Loucy (cell line): ENCODE measurements around the gene REPS2.

Source experiments
- H2AFZ ChIP-seq: fragments of 200-600 bp; sonication (generic); 2 replicates; pipeline ENCODE4 v1.6.0; 2016; ENCODE audit warnings: antibody characterized with exemption, mild to moderate bottlenecking, low read length, moderate library complexity
- H3F3A ChIP-seq: fragments of 200-600 bp; 2 replicates; pipeline ENCODE4 v1.6.0; 2016; ENCODE audit warnings: antibody characterized with exemption, low read depth, mild to moderate bottlenecking
- H3K27me3 ChIP-seq: fragments of 200-600 bp; sonication (generic); 2 replicates; pipeline ENCODE4 v1.6.1; 2014; ENCODE audit warnings: low read length, mild to moderate bottlenecking; ENCODE audit not compliant: insufficient read depth, poor library complexity, severe bottlenecking
- H3K36me3 ChIP-seq: fragments of 200-600 bp; sonication (generic); 2 replicates; pipeline ENCODE4 v1.6.1; 2016; ENCODE audit warnings: low read length; ENCODE audit not compliant: insufficient read depth
- H3K4me1 ChIP-seq: fragments of 200-600 bp; sonication (generic); 2 replicates; pipeline ENCODE4 v1.5.1; 2014; ENCODE audit warnings: low read length, mild to moderate bottlenecking; ENCODE audit not compliant: insufficient read depth, poor library complexity, severe bottlenecking
- H3K4me2 ChIP-seq: fragments of 200-600 bp; sonication (generic); 2 replicates; pipeline ENCODE4 v1.6.0; 2014; ENCODE audit warnings: antibody characterized with exemption, low read length, low read depth, mild to moderate bottlenecking; ENCODE audit not compliant: poor library complexity, severe bottlenecking
- H3K4me3 ChIP-seq: fragments of 200-600 bp; sonication (generic); 2 replicates; pipeline ENCODE4 v1.5.1; 2014; ENCODE audit warnings: low read length, mild to moderate bottlenecking, mixed read lengths; ENCODE audit not compliant: poor library complexity, severe bottlenecking
- H3K79me2 ChIP-seq: fragments of 200-600 bp; sonication (generic); 2 replicates; pipeline ENCODE4 v1.6.1; 2014; ENCODE audit warnings: low read length; ENCODE audit not compliant: insufficient read depth
- H3K9ac ChIP-seq: fragments of 200-600 bp; sonication (generic); 2 replicates; pipeline ENCODE4 v1.6.0; 2014; ENCODE audit warnings: mild to moderate bottlenecking, low read depth, low read length, moderate library complexity; ENCODE audit not compliant: poor library complexity, severe bottlenecking
- H3K9me2 ChIP-seq: fragments of 200-600 bp; sonication (generic); replicated peaks from 2 replicates; pipeline ENCODE4 v1.6.1; 2016; ENCODE audit warnings: low read depth, low read length, mixed read lengths
- H3K9me3 ChIP-seq: fragments of 200-600 bp; sonication (generic); 2 replicates; pipeline ENCODE4 v1.6.1; 2014; ENCODE audit warnings: mild to moderate bottlenecking, antibody characterized with exemption, low read length, low read depth; ENCODE audit not compliant: insufficient read depth
- H4K20me1 ChIP-seq: fragments of 200-600 bp; sonication (generic); 2 replicates; pipeline ENCODE4 v1.6.0; 2014; ENCODE audit warnings: antibody characterized with exemption, low read length, mild to moderate bottlenecking; ENCODE audit not compliant: insufficient read depth, poor library complexity, severe bottlenecking
- EZH2phosphoT487 ChIP-seq: fragments of 200-600 bp; IDR thresholded peaks from 2 replicates; pipeline ENCODE4 v1.6.1; 2018; ENCODE audit warnings: antibody characterized with exemption, mild to moderate bottlenecking, moderate library complexity, borderline replicate concordance
- TF ChIP-seq, protein P1 (sequence below): fragments of 200-600 bp; sonication (generic); conservative IDR thresholded peaks from 2 replicates; pipeline ENCODE4 v1.5.1; 2014; ENCODE audit warnings: mild to moderate bottlenecking, antibody characterized with exemption, low read length

Gene REPS2

GRCh38 chrX:17167915-17168314, 221.5 kb downstream of the REPS2 start:
- no peaks in the 10 kb centered on the region for H3K9me3 ChIP-seq
- H3K79me2 ChIP-seq: no peaks in the 10 kb centered on the region
- no peaks in the 10 kb centered on the region for H3K36me3 ChIP-seq
- no peaks in the 10 kb centered on the region for H3K27me3 ChIP-seq
- no peaks in the 10 kb centered on the region for H3F3A ChIP-seq
- no peak overlapping the region for H3K9ac ChIP-seq
- TF ChIP-seq, protein P1, sequence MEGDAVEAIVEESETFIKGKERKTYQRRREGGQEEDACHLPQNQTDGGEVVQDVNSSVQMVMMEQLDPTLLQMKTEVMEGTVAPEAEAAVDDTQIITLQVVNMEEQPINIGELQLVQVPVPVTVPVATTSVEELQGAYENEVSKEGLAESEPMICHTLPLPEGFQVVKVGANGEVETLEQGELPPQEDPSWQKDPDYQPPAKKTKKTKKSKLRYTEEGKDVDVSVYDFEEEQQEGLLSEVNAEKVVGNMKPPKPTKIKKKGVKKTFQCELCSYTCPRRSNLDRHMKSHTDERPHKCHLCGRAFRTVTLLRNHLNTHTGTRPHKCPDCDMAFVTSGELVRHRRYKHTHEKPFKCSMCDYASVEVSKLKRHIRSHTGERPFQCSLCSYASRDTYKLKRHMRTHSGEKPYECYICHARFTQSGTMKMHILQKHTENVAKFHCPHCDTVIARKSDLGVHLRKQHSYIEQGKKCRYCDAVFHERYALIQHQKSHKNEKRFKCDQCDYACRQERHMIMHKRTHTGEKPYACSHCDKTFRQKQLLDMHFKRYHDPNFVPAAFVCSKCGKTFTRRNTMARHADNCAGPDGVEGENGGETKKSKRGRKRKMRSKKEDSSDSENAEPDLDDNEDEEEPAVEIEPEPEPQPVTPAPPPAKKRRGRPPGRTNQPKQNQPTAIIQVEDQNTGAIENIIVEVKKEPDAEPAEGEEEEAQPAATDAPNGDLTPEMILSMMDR: no peak
- TF ChIP-seq EZH2phosphoT487: no peak
- no peak overlapping the region for H2AFZ ChIP-seq
- no peaks in the 10 kb centered on the region for H3K9me2 ChIP-seq
- no peaks in the 10 kb centered on the region for H4K20me1 ChIP-seq
- H3K4me1 ChIP-seq: no peaks in the 10 kb centered on the region
- no peak overlapping the region for H3K4me2 ChIP-seq
- H3K4me3 ChIP-seq: no peak overlapping the region

- Histone ChIP-seq H3K9ac (no peak overlapping the region), H3K36me3 (no peaks in the 10 kb centered on the region), H3K79me2 (no peaks in the 10 kb centered on the region), H4K20me1 (no peaks in the 10 kb centered on the region), H3K4me2 (no peak overlapping the region), H3K9me2 (no peaks in the 10 kb centered on the region), H3K27me3 (no peaks in the 10 kb centered on the region), H3F3A (no peaks in the 10 kb centered on the region), H3K4me3 (no peak overlapping the region), H3K9me3 (no peaks in the 10 kb centered on the region), H2AFZ (no peak overlapping the region), H3K4me1 (no peaks in the 10 kb centered on the region)
- TF ChIP-seq, protein P1: no peak
Observed at GRCh38 chrX:17170973-17171372, 224.5 kb downstream of the REPS2 start.

DNA sequence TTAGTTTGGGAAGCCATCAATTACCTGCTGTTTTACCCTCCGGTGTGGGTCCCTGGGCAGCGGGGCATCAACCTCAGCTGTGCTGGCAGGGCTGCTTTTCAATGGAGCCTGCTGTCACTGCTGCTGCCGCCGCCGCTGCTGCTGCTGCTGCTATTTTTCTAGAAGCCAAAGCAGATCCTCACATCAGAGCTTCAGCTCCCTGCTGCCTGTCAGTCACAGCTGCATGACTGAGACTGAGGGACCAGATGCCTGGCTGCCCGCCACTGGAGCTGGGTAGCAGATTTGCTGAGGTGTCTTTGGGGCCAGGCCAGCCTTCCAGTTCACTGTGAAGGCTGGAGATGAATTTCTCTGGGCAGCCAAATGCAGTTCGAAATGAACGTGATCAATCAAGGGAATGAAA, 228.2 kb downstream of the REPS2 start:
- Histone ChIP-seq H3K9me3 (no peaks in the 10 kb centered on the region), H3K36me3 (no peaks in the 10 kb centered on the region), H3K79me2 (no peaks in the 10 kb centered on the region), H3K9ac (no peak overlapping the region), H2AFZ (no peak overlapping the region), H3K9me2 (no peaks in the 10 kb centered on the region), H3F3A (no peaks in the 10 kb centered on the region), H3K27me3 (no peaks in the 10 kb centered on the region), H3K4me3 (no peak overlapping the region), H4K20me1 (no peaks in the 10 kb centered on the region), H3K4me2 (no peak overlapping the region), H3K4me1 (no peaks in the 10 kb centered on the region)
- TF ChIP-seq, protein P1: no peak
- no peak for TF ChIP-seq EZH2phosphoT487
